ENCODE measurements around the gene MAGI1. TPM values are rescaled to one million over a fixed set of nuclear protein-coding genes. Genes with fewer than 3 reads are reported as not detected.

Gene MAGI1
- total RNA-seq, 2 experiments from 2014 or later = 0.21 to 0.24 TPM

DNA sequence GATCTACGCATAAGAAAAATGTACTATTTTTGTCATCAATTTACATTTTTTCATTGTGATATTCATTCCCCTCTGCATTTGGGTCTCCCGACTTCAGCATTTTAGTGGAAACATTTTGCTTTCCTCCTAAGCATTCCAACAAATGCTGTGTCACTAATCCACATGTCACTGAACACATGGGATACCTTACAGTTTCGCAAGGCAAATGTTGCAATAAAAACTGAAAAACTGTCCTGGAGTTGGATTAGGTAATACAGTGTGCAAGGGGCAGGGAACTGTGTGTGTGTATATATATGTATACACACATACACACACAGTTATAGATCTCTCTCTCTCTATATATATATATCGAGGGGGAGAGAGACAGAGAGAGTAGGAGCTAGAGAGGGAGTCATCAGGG lies 632.2 kb downstream of the MAGI1 start:
- intact Hi-C loops (cut with micrococcal nuclease) = no loop called here
- no peak overlapping the region for H3K4me3 Mint-ChIP-seq
- ChIA-PET CTCF (no interaction called here), POLR2A (no interaction called here)
- H3K4me1 Mint-ChIP-seq (ENCODE audit: low read depth) = no peaks in the 10 kb centered on the region
- H3K36me3 Mint-ChIP-seq = no peaks in the 10 kb centered on the region
- no peak overlapping the region for H3K27ac Mint-ChIP-seq
- DNase-seq = no peak
- no peaks in the 10 kb centered on the region for H3K27me3 Mint-ChIP-seq
- H3K9me3 Mint-ChIP-seq = peaks cover 3% of the 10 kb centered on the region

GRCh38 chr3:65402597-65402996 lies 636.1 kb downstream of the MAGI1 start:
- CTCF ChIA-PET = no interaction called here
- H3K36me3 Mint-ChIP-seq = no peaks in the 10 kb centered on the region

GRCh38 chr3:65401359-65402305 lies 637.1 kb downstream of the MAGI1 start:
- no peak for DNase-seq
- CTCF ChIA-PET = no interaction called here
- no peak overlapping the region for H3K4me3 Mint-ChIP-seq
- no peaks in the 10 kb centered on the region for H3K4me1 Mint-ChIP-seq (ENCODE audit: low read depth)
- intact Hi-C loops (cut with micrococcal nuclease) = no loop called here
- no peaks in the 10 kb centered on the region for H3K36me3 Mint-ChIP-seq
- no peak overlapping the region for H3K27ac Mint-ChIP-seq
- peaks cover 2% of the 10 kb centered on the region for H3K9me3 Mint-ChIP-seq
- POLR2A ChIA-PET = no interaction called here
- no peaks in the 10 kb centered on the region for H3K27me3 Mint-ChIP-seq

More at GRCh38 chr3:65402597-65402996, 636.1 kb downstream of the MAGI1 start:
- Mint-ChIP-seq H3K9me3 (peaks cover 2% of the 10 kb centered on the region), H3K4me1 (ENCODE audit: low read depth) (no peaks in the 10 kb centered on the region), H3K27ac (no peak overlapping the region), H3K27me3 (no peaks in the 10 kb centered on the region), H3K4me3 (no peak overlapping the region)
- DNase-seq = no peak
- intact Hi-C loops (cut with micrococcal nuclease) = no loop called here
- POLR2A ChIA-PET = no interaction called here

- CTCF ChIA-PET = no interaction called here
- no peak overlapping the region for H3K27ac Mint-ChIP-seq
- intact Hi-C loops (cut with micrococcal nuclease) = no loop called here
- POLR2A ChIA-PET = interaction anchor here (0.6 kb wide), 1 partner anchor 47 kb away, joined by 3 read pairs; no protein-coding TSS in a partner anchor
- H3K9me3 Mint-ChIP-seq = peaks cover 2% of the 10 kb centered on the region
- no peak overlapping the region for H3K4me3 Mint-ChIP-seq
- DNase-seq = no peak
- H3K27me3 Mint-ChIP-seq = no peaks in the 10 kb centered on the region
- H3K4me1 Mint-ChIP-seq (ENCODE audit: low read depth) = no peaks in the 10 kb centered on the region
- H3K36me3 Mint-ChIP-seq = no peaks in the 10 kb centered on the region
These were observed 637.8 kb downstream of the MAGI1 start for GRCh38 chr3:65400899-65401298.

- intact Hi-C loops (cut with micrococcal nuclease) = no loop called here
- Mint-ChIP-seq H3K4me3 (no peak overlapping the region), H3K36me3 (no peaks in the 10 kb centered on the region), H3K27me3 (no peaks in the 10 kb centered on the region), H3K9me3 (peaks cover 2% of the 10 kb centered on the region), H3K27ac (no peak overlapping the region), H3K4me1 (ENCODE audit: low read depth) (no peaks in the 10 kb centered on the region)
- no peak for DNase-seq
- ChIA-PET POLR2A (interaction anchor here (0.5 kb wide), 1 partner anchor 51 kb away, joined by 3 read pairs; no protein-coding TSS in a partner anchor), CTCF (no interaction called here)
These were observed 639.8 kb downstream of the MAGI1 start for GRCh38 chr3:65398953-65399352.

DNA sequence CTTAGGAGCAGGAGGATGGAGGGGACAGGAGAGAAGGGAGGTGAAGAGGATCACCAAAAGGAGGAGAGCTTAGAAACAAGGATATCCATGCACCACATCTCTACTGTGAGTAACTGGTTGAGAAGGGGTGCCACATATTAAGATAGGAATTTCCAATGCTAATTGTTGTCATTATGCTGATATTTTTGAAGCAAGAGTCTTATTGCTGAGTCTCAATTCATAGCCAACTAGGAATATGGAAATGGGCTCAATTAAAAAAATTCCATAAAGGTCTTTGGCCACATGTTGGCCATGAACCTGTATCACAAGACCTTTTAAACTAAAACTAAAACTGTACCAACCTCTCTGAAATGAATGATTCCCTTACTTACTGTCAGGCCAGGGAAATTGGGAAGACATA lies 642.6 kb downstream of the MAGI1 start:
- Mint-ChIP-seq H3K4me1 (ENCODE audit: low read depth) (no peaks in the 10 kb centered on the region), H3K4me3 (no peak overlapping the region), H3K27me3 (no peaks in the 10 kb centered on the region), H3K9me3 (peaks cover 2% of the 10 kb centered on the region), H3K36me3 (no peaks in the 10 kb centered on the region), H3K27ac (no peak overlapping the region)
- no peak for DNase-seq
- intact Hi-C loops (cut with micrococcal nuclease) = no loop called here
- ChIA-PET CTCF (no interaction called here), POLR2A (no interaction called here)

- H3K27me3 Mint-ChIP-seq = no peaks in the 10 kb centered on the region
- H3K36me3 Mint-ChIP-seq = no peaks in the 10 kb centered on the region
- intact Hi-C loops (cut with micrococcal nuclease) = no loop called here
- peaks cover 3% of the 10 kb centered on the region for H3K9me3 Mint-ChIP-seq
- H3K27ac Mint-ChIP-seq = no peak overlapping the region
- no peaks in the 10 kb centered on the region for H3K4me1 Mint-ChIP-seq (ENCODE audit: low read depth)
- H3K4me3 Mint-ChIP-seq = no peak overlapping the region
- ChIA-PET CTCF (no interaction called here), POLR2A (no interaction called here)
- DNase-seq = no peak
These were observed 647.6 kb downstream of the MAGI1 start for GRCh38 chr3:65391068-65391467.

- no peaks in the 10 kb centered on the region for H3K27me3 Mint-ChIP-seq
- no peak for DNase-seq
- peaks cover 3% of the 10 kb centered on the region for H3K9me3 Mint-ChIP-seq
- no peak overlapping the region for H3K27ac Mint-ChIP-seq
- ChIA-PET POLR2A (no interaction called here), CTCF (no interaction called here)
- no peaks in the 10 kb centered on the region for H3K4me1 Mint-ChIP-seq (ENCODE audit: low read depth)
- no peak overlapping the region for H3K4me3 Mint-ChIP-seq
- intact Hi-C loops (cut with micrococcal nuclease) = no loop called here
- H3K36me3 Mint-ChIP-seq = no peaks in the 10 kb centered on the region
These were observed 652.9 kb downstream of the MAGI1 start for GRCh38 chr3:65385805-65386204.

GRCh38 chr3:65381496-65382010 lies 657.2 kb downstream of the MAGI1 start:
- Mint-ChIP-seq H3K27me3 (no peaks in the 10 kb centered on the region), H3K27ac (no peak overlapping the region), H3K36me3 (no peaks in the 10 kb centered on the region), H3K4me3 (no peak overlapping the region), H3K9me3 (peaks cover 5% of the 10 kb centered on the region), H3K4me1 (ENCODE audit: low read depth) (no peaks in the 10 kb centered on the region)
- POLR2A ChIA-PET = no interaction called here
- CTCF ChIA-PET = no interaction called here
- intact Hi-C loops (cut with micrococcal nuclease) = no loop called here
- DNase-seq = no peak

- DNase-seq = no peak
- POLR2A ChIA-PET = no interaction called here
- Mint-ChIP-seq H3K36me3 (no peaks in the 10 kb centered on the region), H3K4me1 (ENCODE audit: low read depth) (no peaks in the 10 kb centered on the region), H3K27me3 (no peaks in the 10 kb centered on the region), H3K9me3 (peaks cover 7% of the 10 kb centered on the region), H3K27ac (no peak overlapping the region), H3K4me3 (no peak overlapping the region)
- CTCF ChIA-PET = no interaction called here
- intact Hi-C loops (cut with micrococcal nuclease) = no loop called here
These were observed 659.5 kb downstream of the MAGI1 start for GRCh38 chr3:65379223-65379622.

DNA sequence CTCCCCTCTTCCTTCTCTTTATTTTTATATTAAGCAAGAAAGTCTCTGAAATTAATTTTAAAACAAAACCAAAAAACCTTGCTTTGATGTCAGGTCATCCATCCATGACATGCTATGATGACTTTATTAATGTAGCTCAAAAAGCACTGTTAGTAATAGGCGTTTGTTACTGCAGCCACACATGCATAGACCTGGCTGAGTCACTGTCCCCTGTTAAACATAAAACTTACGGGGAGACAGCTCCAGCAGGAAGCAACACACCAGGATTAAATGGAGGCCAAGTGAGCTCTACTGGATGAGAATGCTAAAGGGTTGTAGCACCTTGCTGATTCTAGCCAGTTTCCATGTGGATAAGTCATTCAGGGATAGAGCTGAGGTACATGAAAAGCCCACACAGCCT lies 661.1 kb downstream of the MAGI1 start:
- Mint-ChIP-seq H3K4me3 (no peak overlapping the region), H3K27ac (no peak overlapping the region), H3K4me1 (ENCODE audit: low read depth) (no peaks in the 10 kb centered on the region), H3K36me3 (no peaks in the 10 kb centered on the region), H3K9me3 (peaks cover 7% of the 10 kb centered on the region), H3K27me3 (no peaks in the 10 kb centered on the region)
- POLR2A ChIA-PET = no interaction called here
- DNase-seq = no peak
- CTCF ChIA-PET = no interaction called here
- intact Hi-C loops (cut with micrococcal nuclease) = no loop called here

GRCh38 chr3:65376426-65376825 lies 662.3 kb downstream of the MAGI1 start:
- Mint-ChIP-seq H3K36me3 (no peaks in the 10 kb centered on the region), H3K4me3 (no peak overlapping the region), H3K4me1 (ENCODE audit: low read depth) (no peaks in the 10 kb centered on the region), H3K27ac (no peak overlapping the region), H3K9me3 (peaks cover 10% of the 10 kb centered on the region), H3K27me3 (no peaks in the 10 kb centered on the region)
- POLR2A ChIA-PET = no interaction called here
- CTCF ChIA-PET = no interaction called here
- no peak for DNase-seq
- intact Hi-C loops (cut with micrococcal nuclease) = no loop called here

DNA sequence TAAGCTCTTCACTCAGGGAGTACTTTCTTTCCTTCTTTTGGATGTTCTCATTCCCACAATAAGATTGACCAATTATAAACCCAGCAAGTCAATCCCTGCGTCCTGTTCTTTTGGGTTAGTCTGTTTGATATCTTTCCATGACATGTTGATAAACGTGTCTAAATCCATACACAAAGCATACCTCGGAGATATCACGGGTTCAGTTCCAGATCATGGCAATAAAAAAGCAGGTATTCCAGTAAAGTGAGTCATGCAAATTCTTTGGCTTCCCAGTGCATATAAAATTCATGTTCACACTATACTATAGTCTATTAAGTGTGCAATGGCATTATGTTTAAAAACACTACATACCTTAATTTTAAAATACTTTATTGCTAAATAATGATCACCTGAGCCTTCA lies 667.7 kb downstream of the MAGI1 start:
- Mint-ChIP-seq H3K4me3 (no peak overlapping the region), H3K27ac (no peak overlapping the region), H3K4me1 (ENCODE audit: low read depth) (no peaks in the 10 kb centered on the region), H3K36me3 (no peaks in the 10 kb centered on the region), H3K27me3 (no peaks in the 10 kb centered on the region), H3K9me3 (peaks cover 5% of the 10 kb centered on the region)
- CTCF ChIA-PET = no interaction called here
- intact Hi-C loops (cut with micrococcal nuclease) = no loop called here
- POLR2A ChIA-PET = no interaction called here
- no peak for DNase-seq

Measured in activated CD4-positive, alpha-beta memory T cell treated with anti-CD3 and anti-CD28 coated beads for 36 hours (primary cell).